Astrocyte (in vitro differentiated cells and primary cell): ENCODE results near the gene HECA. TPM values are rescaled to one million over a fixed set of nuclear protein-coding genes. Genes with fewer than 3 reads are reported as not detected.

Source experiments
- DNase-seq: peaks from one replicate; pipeline ENCODE4 v3.0.0-alpha.2; 2010; ENCODE audit warnings: low read depth
- FAIRE-seq: peaks from 2 replicates; lab custom pipeline; 2011; peaks lifted over from hg19 to GRCh38; lab: Jason Lieb, UNC
- H2AFZ ChIP-seq: 2 replicates; pipeline ENCODE4 v1.6.0; 2012; ENCODE audit warnings: low read depth, low read length, inconsistent platforms
- H3K27ac ChIP-seq: 2 replicates; pipeline ENCODE4 v1.5.1; 2011; ENCODE audit warnings: low read depth, low read length, inconsistent platforms
- H3K27me3 ChIP-seq: 2 replicates; pipeline ENCODE4 v1.6.0; 2011; ENCODE audit warnings: low read length, inconsistent platforms; ENCODE audit not compliant: insufficient read depth
- H3K36me3 ChIP-seq: 2 replicates; pipeline ENCODE4 v1.5.1; 2011; ENCODE audit warnings: low read length, inconsistent platforms; ENCODE audit not compliant: insufficient read depth
- H3K4me1 ChIP-seq: 2 replicates; pipeline ENCODE4 v1.5.1; 2011; ENCODE audit warnings: low read length, inconsistent platforms; ENCODE audit not compliant: insufficient read depth
- H3K4me2 ChIP-seq: 2 replicates; pipeline ENCODE4 v1.6.0; 2012; ENCODE audit warnings: low read length, inconsistent platforms
- H3K4me3 ChIP-seq: 2 replicates; pipeline ENCODE4 v1.5.1; 2011; ENCODE audit warnings: low read depth, mild to moderate bottlenecking, low read length, inconsistent platforms; ENCODE audit not compliant: insufficient read depth
- H3K79me2 ChIP-seq: 2 replicates; pipeline ENCODE4 v1.6.0; 2012; ENCODE audit warnings: mild to moderate bottlenecking, low read length, inconsistent platforms; ENCODE audit not compliant: insufficient read depth
- H3K9ac ChIP-seq: 2 replicates; pipeline ENCODE4 v1.6.0; 2012; ENCODE audit warnings: mild to moderate bottlenecking, low read length, inconsistent platforms
- H3K9me3 ChIP-seq: 2 replicates; pipeline ENCODE4 v1.5.1; 2012; ENCODE audit warnings: low read depth, mild to moderate bottlenecking, low read length, inconsistent platforms; ENCODE audit not compliant: insufficient read depth
- H4K20me1 ChIP-seq: 2 replicates; pipeline ENCODE4 v1.6.0; 2012; ENCODE audit warnings: low read length, inconsistent platforms; ENCODE audit not compliant: insufficient read depth
- H3K27ac Mint-ChIP-seq: one replicate; pipeline ENCODE4 v1.8.0; 2021; ENCODE audit warnings: mild to moderate bottlenecking, mixed read lengths; ENCODE audit not compliant: unreplicated experiment
- H3K27me3 Mint-ChIP-seq: one replicate; pipeline ENCODE4 v1.8.0; 2021; ENCODE audit warnings: low read depth, mixed read lengths; ENCODE audit not compliant: unreplicated experiment
- H3K36me3 Mint-ChIP-seq: one replicate; pipeline ENCODE4 v1.8.0; 2021; ENCODE audit warnings: low read depth, mixed read lengths; ENCODE audit not compliant: unreplicated experiment
- H3K4me1 Mint-ChIP-seq: one replicate; pipeline ENCODE4 v1.8.0; 2021; ENCODE audit warnings: low read depth, mixed read lengths; ENCODE audit not compliant: unreplicated experiment
- H3K4me3 Mint-ChIP-seq: one replicate; pipeline ENCODE4 v1.8.0; 2021; ENCODE audit warnings: mild to moderate bottlenecking, moderate library complexity, mixed read lengths; ENCODE audit not compliant: unreplicated experiment
- H3K9me3 Mint-ChIP-seq: one replicate; pipeline ENCODE4 v1.8.0; 2021; ENCODE audit warnings: mild to moderate bottlenecking, mixed read lengths; ENCODE audit not compliant: unreplicated experiment
- EZH2 ChIP-seq: IDR thresholded peaks from 2 replicates; pipeline ENCODE4 v1.6.1; 2012; ENCODE audit warnings: mild to moderate bottlenecking, low read length, inconsistent platforms; ENCODE audit not compliant: insufficient read depth
- total RNA-seq: library from RNA; stranded (reverse); gene quantifications from 2 replicates; pipeline ENCODE4 v1.2.1, GENCODE V29; 2021
- TF ChIP-seq, protein P1 (sequence below): IDR thresholded peaks from 2 replicates; pipeline ENCODE4 v1.5.1; 2011; ENCODE audit warnings: low read depth, mild to moderate bottlenecking, inconsistent platforms, low read length, moderate library complexity; ENCODE audit not compliant: insufficient read depth

The HECA gene
- total RNA-seq, 1 donor from 2014 or later, result 11.1 TPM

DNA sequence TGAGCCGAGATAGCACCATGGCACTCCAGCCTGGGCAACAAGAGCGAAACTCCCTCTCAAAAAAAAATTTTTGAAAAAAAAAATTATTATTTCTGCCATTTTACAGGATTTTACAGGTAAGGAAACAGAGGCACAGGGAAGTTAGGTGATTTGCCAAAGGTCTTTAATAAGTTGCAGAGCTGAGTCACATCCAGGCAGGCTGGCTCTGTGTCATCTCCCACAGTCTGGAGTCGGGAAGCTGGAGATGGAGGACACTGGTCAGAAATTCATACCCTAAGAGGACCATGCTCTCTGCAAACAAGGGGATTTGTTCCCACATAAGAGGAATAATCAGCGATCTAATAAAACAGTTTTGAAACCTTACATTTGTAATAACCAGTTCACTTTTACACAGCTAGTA, 24.1 kb downstream of the HECA start:
- Histone ChIP-seq H2AFZ (no peak overlapping the region), H3K9ac (no peak overlapping the region), H3K27ac (no peak overlapping the region), H3K4me1 (peaks cover 6% of the 10 kb centered on the region), H3K79me2 (peaks cover 10% of the 10 kb centered on the region), H3K4me2 (no peak overlapping the region), H3K4me3 (no peak overlapping the region), H3K36me3 (no peaks in the 10 kb centered on the region), H3K9me3 (no peaks in the 10 kb centered on the region), H4K20me1 (peaks cover 59% of the 10 kb centered on the region), H3K27me3 (no peaks in the 10 kb centered on the region)
- no peak for TF ChIP-seq EZH2
- TF ChIP-seq, protein P1, sequence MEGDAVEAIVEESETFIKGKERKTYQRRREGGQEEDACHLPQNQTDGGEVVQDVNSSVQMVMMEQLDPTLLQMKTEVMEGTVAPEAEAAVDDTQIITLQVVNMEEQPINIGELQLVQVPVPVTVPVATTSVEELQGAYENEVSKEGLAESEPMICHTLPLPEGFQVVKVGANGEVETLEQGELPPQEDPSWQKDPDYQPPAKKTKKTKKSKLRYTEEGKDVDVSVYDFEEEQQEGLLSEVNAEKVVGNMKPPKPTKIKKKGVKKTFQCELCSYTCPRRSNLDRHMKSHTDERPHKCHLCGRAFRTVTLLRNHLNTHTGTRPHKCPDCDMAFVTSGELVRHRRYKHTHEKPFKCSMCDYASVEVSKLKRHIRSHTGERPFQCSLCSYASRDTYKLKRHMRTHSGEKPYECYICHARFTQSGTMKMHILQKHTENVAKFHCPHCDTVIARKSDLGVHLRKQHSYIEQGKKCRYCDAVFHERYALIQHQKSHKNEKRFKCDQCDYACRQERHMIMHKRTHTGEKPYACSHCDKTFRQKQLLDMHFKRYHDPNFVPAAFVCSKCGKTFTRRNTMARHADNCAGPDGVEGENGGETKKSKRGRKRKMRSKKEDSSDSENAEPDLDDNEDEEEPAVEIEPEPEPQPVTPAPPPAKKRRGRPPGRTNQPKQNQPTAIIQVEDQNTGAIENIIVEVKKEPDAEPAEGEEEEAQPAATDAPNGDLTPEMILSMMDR, result no peak
- H3K27ac Mint-ChIP-seq, result no peak overlapping the region
- H3K36me3 Mint-ChIP-seq, result peaks cover 4% of the 10 kb centered on the region
- H3K4me3 Mint-ChIP-seq, result no peak overlapping the region
- DNase-seq (no peak), FAIRE-seq (no peak)
- H3K9me3 Mint-ChIP-seq, result peaks cover 6% of the 10 kb centered on the region
- peaks cover 19% of the 10 kb centered on the region for H3K4me1 Mint-ChIP-seq
- H3K27me3 Mint-ChIP-seq, result no peaks in the 10 kb centered on the region

DNA sequence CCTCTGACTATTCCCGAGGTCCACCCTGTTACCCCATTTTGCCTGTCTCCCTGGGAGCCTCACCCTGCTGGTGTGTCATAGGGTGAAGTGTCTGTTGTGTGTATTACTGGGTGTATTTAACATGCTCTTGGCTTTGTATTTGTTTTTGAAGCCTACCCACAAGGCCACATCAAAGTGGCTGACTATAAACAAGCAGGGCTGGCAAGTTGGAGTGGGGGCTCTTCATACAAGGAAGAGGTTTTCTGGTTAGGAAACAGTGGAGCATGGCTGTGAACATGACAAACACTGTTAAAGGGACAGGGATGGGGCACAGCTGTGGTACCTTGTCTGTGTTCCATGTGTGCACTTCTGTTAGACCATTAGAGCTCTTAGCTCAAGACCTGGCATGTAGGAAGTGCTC, 26.3 kb downstream of the HECA start:
- no peak overlapping the region for H3K4me2 ChIP-seq
- H3K9me3 ChIP-seq, result no peaks in the 10 kb centered on the region
- H3K4me3 ChIP-seq, result no peak overlapping the region
- Mint-ChIP-seq H3K36me3 (peaks cover 6% of the 10 kb centered on the region), H3K4me1 (peaks cover 20% of the 10 kb centered on the region), H3K9me3 (peaks cover 6% of the 10 kb centered on the region), H3K4me3 (no peak overlapping the region), H3K27me3 (no peaks in the 10 kb centered on the region), H3K27ac (no peak overlapping the region)
- H3K36me3 ChIP-seq, result no peaks in the 10 kb centered on the region
- FAIRE-seq (no peak), DNase-seq (peak; percentile 64)
- H4K20me1 ChIP-seq, result peaks cover 48% of the 10 kb centered on the region
- H3K27me3 ChIP-seq, result no peaks in the 10 kb centered on the region
- no peak overlapping the region for H3K27ac ChIP-seq
- no peak overlapping the region for H2AFZ ChIP-seq
- no peaks in the 10 kb centered on the region for H3K4me1 ChIP-seq
- no peak for TF ChIP-seq EZH2
- TF ChIP-seq, protein P1, result no peak
- peaks cover 6% of the 10 kb centered on the region for H3K79me2 ChIP-seq
- no peak overlapping the region for H3K9ac ChIP-seq

DNA sequence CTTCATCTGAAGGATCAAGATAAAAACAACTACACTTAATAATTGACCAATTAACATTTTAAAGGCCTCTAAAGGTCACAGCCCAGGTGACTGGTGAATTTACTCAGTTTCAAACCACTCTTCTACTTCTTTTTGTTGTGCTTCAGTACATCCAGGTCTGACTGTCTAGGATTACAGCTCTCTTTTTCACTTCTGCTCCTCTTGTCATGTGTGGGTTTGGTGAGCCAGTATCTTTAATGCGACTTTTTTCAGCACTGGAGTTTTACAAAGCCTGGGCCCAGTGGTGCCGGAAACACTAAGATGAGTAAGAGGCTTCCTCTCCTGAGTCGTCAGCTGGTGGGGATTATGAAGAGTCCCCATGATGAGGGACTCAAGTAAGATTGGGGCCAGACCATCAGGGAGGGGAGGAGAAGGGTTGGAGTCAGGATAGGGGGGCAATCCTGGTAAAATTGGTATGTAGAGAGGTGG, 27.0 kb downstream of the HECA start:
- TF ChIP-seq, protein P1, result no peak
- TF ChIP-seq EZH2, result no peak
- Mint-ChIP-seq H3K27ac (no peak overlapping the region), H3K4me3 (no peak overlapping the region), H3K9me3 (peaks cover 6% of the 10 kb centered on the region), H3K27me3 (no peaks in the 10 kb centered on the region), H3K4me1 (peaks cover 18% of the 10 kb centered on the region), H3K36me3 (peaks cover 8% of the 10 kb centered on the region)
- H3K4me1 ChIP-seq, result no peaks in the 10 kb centered on the region
- no peaks in the 10 kb centered on the region for H3K9me3 ChIP-seq
- no peak overlapping the region for H2AFZ ChIP-seq
- peaks cover 48% of the 10 kb centered on the region for H4K20me1 ChIP-seq
- no peak overlapping the region for H3K27ac ChIP-seq
- H3K4me3 ChIP-seq, result no peak overlapping the region
- H3K36me3 ChIP-seq, result no peaks in the 10 kb centered on the region
- no peak for DNase-seq
- H3K9ac ChIP-seq, result no peak overlapping the region
- FAIRE-seq, result no peak
- H3K79me2 ChIP-seq, result peaks cover 6% of the 10 kb centered on the region
- H3K4me2 ChIP-seq, result no peak overlapping the region
- no peaks in the 10 kb centered on the region for H3K27me3 ChIP-seq
